ENCODE results near the gene WHRN. TPM values are rescaled to one million over a fixed set of nuclear protein-coding genes. Genes with fewer than 3 reads are reported as not detected.

The WHRN gene
- total and polyA plus RNA-seq, 2 experiments from 2014 or later: 8.3 to 8.9 TPM

DNA sequence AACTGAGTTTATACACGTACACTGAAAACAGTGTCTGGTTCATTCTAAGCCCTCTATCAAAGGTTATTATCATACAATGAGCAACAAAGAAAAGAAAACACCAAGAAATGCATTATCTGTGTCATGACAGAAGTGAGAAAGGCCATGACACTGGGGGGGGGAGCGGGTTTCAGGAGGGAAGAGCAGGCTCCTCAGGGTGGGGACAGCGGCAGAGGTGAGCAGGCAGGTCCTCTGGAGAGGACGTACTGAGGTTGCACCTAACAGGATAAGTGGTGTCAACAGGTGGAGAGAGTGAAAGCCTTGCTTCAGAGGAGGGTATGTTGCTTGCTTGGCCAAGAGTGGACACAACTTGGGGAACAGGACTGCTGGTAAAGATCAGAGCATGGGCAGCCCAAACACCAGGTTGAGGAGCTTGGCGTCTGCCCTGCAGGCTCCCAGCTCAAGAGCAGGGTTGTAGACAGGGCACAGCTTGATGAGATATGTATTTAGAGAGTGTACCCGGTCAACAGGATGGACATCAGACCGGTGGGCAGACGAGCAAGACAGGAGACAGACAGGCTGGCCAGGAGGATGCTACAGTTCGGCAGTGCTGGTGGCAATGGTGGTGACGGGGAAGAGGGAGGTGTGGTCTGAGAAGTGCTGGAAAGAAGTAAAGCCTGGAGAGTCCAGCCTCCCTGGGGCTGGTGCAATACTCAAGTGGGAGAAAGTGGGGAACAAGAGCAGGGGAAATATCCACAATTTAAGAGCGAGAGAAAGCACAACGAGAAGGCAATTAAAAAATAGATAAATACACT, 10.3 kb downstream of the WHRN start (continued):
- no peak for TF ChIP-seq REST (IDR thresholded peaks at IDR 0.05; ENCODE audit: unreplicated experiment)
- no peak for TF ChIP-seq ZNF462 (CRISPR knock-in tag; IDR thresholded peaks at IDR 0.05)
- TF ChIP-seq STAT1 (IDR thresholded peaks at IDR 0.05; ENCODE audit: unreplicated experiment): no peak
- TF ChIP-seq EZH2phosphoT487 (IDR thresholded peaks at IDR 0.05; ENCODE audit: unreplicated experiment): no peak
- no peak for TF ChIP-seq ZNF114 (CRISPR knock-in tag; IDR thresholded peaks at IDR 0.05)
- TF ChIP-seq NANOG (IDR thresholded peaks at IDR 0.05; ENCODE audit: borderline replicate concordance): no peak

All from GM23338 (cell line).